GM18861 (cell line): ENCODE data around the gene ATP2C2.
"Not testable (repeated sequence)": the region's sequence is repeated elsewhere in the genome, so short reads cannot be mapped to it uniquely, and the experiment has no call there.

Experiments
- ATAC-seq: cut with Tn5 transposase; IDR thresholded peaks from one replicate; pipeline ENCODE4 v1.9.1; 2021; ENCODE audit not compliant: unreplicated experiment

The ATP2C2 gene

DNA sequence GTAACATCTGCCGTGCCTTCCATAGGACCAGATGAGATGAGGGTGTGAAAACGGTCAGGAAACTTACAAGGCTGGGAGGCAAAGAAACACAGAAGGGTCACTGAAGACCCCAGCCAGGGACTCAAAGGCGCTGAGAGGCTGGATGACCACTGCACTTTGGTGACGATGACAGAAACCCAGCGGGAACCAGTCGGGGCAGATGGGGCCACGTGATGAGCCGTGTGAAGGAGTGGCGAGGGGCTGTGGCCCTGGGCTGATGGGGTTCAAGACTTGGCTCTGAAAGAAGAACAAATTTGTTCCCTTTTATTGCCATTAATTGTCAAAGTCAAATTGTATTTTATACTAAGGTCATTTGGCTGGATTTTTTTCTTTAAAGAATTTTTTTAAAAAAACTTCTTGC, 28.6 kb upstream of the ATP2C2 start:
- no peak for ATAC-seq

DNA sequence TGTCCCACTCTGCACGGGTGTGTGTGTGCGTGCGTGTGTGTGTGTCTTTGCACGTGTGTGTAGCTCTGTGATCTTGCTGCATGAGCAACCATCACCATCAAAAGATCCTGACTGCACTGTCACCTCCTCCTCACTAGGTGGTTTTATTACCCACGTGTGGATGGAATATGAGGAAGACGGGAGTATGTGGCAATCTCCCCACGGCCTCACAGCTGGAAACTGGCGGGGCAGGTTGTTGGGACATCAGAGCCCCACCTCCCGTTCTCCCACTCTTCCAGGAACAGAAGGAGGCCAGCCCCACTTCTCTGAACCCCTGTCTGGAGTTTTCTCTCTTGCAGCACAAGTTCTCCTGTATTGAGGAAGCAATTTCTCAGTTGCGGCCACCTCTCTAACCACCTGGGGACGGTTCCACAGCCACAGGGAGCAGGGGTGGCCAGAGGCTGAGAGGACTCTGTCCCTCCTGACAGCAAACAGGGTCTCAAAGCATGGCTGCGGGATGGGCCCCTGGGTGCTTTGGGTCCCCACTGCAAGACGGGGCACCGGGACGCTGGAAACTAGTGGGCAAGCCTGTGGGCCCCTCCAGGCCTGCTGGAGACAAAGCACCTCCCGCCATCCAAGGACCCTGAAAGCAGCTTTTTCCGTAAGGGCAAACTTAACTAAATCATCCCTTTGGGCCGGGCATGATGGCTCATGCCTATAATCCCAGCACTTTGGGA, 27.9 kb upstream of the ATP2C2 start:
- ATAC-seq, result no peak

GRCh38 chr16:84341528-84342295, 26.6 kb upstream of the ATP2C2 start:
- ATAC-seq, result no peak

GRCh38 chr16:84343800-84344199, 24.5 kb upstream of the ATP2C2 start:
- not testable (repeated sequence) for ATAC-seq

GRCh38 chr16:84344781-84345180, 23.6 kb upstream of the ATP2C2 start:
- ATAC-seq, result no peak

DNA sequence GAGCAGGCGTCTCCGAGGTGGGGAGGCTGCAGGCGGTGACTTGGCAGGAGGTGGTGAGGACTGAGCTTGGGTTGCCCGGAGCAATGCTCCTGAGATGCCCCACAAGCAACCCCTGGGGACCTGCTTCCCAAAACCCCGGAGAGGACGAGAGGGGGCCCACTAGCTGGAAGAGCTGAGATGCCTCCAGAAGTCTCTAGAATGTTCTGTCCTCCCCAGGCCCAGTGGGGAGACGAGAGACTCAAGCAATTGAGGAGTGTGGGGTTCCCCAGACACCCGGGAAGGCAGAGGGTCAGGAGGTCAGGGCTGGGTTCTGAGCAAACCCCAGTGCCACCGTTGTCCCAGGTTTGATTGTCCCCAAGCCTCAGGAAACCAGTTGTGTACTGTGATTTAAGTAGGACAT, 21.2 kb upstream of the ATP2C2 start:
- no peak for ATAC-seq

- ATAC-seq, result no peak
Observed at GRCh38 chr16:84348386-84348888, 19.9 kb upstream of the ATP2C2 start.

- ATAC-seq, result no peak
Observed at GRCh38 chr16:84349862-84350684, 18.3 kb upstream of the ATP2C2 start.

GRCh38 chr16:84350685-84351400, 17.5 kb upstream of the ATP2C2 start:
- ATAC-seq, result no peak

GRCh38 chr16:84351630-84352029, 16.7 kb upstream of the ATP2C2 start:
- no peak for ATAC-seq

DNA sequence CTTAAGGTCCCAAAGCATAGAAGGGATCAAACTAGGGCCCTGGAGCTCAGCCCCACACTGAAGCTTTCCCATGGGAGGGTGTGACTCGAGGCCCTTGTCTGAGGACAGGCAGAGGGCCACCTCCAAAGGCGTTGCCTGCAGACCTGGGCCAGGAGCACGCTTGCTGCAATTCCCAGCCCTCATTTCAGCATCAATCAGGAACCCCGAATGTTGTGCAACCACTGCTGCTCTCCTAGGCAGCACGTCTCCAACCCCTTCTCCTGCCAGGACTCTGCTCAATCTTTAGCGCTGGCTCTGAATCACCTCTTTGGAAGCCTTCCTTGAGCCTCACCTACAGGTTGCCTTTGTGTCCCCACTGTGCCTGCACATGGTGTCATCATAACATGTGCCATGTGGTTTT, 14.0 kb upstream of the ATP2C2 start:
- ATAC-seq, result no peak

DNA sequence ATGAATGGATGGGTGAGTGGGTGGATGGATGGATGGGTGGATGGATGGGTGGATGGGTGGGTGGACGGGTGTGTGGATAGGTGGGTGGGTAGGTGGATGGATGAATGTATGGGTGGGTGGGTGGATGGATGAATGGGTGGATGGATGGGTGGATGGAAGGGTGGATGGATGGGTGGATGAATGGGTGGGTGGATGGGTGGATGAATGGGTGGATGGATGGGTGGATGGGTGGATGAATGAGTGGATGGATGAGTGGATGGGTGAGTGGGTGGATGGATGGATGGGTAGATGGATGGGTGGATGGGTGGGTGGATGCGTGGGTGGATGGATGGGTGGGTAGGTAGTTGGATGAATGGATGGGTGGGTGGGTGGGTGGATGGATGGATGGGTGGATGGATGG, 13.2 kb upstream of the ATP2C2 start:
- ATAC-seq, result no peak

- ATAC-seq, result no peak
Observed at GRCh38 chr16:84356176-84356575, 12.2 kb upstream of the ATP2C2 start.

DNA sequence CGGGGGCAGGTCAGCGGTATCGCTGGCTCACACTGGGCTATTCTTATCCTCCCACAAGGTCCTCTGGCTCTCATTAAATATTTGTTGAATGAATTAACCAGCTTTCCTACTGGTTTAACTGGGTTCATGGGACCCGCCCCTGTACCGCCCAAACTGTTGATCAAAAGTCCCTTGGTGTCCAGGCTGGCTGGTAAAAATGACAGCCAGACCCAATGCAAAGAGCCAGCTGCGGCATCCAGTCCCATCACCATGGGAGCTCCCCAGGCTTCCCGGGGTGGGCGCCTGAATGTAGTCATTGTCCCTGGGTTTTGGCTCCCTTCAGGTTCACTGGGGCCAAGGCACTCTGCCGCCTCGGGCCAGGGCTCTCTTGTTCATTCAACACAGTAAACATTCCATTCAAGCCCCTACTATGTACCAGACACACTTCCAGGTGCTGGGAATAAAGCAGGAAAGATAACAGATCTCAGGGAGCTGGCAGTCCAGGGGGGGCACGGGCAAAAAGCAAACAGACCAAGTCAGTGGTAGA, 11.7 kb upstream of the ATP2C2 start:
- no peak for ATAC-seq

GRCh38 chr16:84357191-84357651, 11.1 kb upstream of the ATP2C2 start:
- no peak for ATAC-seq

DNA sequence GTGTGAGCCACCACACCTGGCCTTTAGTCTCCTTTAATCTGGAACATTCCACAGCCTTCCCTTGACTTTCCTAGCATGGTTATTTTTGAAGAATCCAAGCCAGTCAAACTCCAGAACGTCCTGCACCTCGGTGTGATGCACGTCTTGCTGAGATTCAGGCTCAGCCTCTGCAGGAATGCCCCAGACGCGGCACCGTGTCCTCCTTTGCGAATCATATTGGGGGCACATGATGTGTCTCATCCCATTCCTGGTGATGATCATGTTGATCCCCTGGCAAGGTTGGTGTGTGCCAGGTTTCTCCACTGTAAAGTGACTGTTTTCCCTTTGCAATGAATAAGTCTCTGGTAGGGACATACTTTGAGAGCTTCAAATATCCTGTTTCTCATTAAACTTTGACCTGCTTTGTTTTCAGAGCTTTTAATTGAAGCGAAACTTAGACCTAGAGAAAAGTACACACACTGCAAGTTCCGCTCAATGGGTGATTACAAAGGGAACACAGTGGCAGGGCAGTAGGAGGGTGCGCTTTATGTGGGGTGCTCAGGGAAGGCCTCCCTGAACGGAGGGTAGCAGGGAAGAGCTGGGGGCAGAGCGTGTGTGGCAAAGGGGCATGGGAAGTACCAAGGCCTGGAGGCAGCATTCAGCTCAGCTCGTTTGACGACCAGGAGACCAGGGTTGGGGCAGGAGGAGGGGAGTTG, 9.6 kb upstream of the ATP2C2 start:
- no peak for ATAC-seq

DNA sequence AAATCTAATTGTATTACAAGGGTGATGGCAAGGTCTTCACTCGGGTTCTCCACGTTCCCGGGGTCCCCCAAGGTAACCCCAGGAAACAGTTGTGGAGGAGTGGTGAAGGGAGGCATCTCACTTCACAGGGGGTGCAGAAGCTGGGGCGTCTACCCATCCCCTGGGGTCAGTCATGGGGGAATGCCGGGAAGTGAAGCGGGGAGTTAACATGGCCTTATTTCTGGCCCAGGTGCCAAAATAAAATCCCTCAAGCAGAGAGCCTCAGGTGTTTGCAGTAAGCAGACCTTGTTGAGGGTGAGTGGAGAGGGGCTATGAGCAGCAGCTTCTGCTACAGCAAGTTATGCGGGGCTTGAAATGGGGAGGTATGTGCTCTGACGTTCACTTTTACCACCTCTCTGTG, 9.0 kb upstream of the ATP2C2 start:
- ATAC-seq, result no peak

DNA sequence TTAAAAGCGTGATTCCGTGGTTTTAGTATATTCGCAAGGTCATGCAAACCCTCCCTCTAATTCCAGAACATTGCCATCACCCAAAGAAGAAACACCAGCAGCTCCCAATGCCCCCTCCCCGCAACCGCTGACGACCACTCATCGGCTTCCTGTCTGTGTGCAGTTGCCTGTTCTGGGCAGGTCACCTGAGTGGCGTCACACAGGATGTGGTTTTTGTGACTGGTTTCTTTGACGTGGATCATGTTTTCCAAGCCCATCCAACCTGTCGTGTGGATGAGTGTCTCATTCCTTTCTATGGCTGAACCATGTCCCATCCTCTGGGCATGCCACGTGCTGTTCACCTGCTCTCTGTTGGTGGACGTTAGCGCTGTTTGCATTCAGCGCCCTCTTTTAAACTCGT, 8.2 kb upstream of the ATP2C2 start:
- no peak for ATAC-seq

DNA sequence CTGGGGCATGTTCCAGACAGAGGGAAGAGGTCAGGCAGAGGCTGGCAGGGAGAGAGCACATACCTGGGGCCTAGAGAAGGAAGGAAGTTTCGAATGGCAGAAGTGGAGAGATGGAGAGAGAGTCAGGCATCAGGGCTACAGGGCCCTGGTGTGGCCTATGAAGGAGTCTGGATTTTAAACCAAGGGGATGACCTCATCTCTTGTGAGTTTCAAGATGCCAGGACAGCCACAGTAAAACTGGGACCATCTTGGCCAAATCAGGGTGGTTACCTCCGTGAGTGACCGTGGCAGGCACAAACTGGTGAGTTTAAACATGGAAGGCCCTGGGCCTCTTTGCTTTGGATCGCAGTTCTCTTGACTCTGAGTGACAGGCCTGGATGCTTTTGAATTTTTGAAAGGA, 7.6 kb upstream of the ATP2C2 start:
- no peak for ATAC-seq

DNA sequence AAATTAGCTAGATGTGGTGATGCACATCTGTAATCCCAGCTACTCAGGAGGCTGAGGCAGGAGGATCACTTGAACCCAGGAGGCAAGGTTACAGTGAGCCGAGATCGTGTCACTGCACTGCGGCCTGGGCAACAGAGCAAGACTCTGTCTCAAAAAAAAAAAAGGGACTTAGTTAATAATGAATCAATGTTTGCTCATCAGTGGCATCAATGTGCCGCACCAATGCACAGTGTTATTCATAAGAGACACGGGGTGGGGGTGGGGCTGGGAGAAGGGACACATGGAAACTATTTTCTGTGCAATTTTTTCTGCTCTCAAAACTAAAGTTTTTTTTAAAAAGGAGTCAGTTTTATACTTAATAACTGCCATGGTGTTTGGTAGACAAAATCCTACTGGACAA, 6.8 kb upstream of the ATP2C2 start:
- ATAC-seq, result no peak
